Suprapubic skin (tissue), 3 donors: ENCODE measurements around the gene CDK11A.

ENCODE experiments used
- POLR2AphosphoS5 ChIP-seq, 3 donors: sonication (generic); formaldehyde crosslinking; IDR thresholded peaks; one replicate each; pipeline ENCODE4 v1.6.1; 2017; ENCODE audit warnings: antibody characterized with exemption in 3 of 3
- TF ChIP-seq, protein P1 (sequence below), 2 donors: fragments of 200-600 bp in 1 of 2; fragments of 450-650 bp in 1 of 2; sonication (generic) in 1 of 2; IDR thresholded peaks; one replicate each; pipeline ENCODE4 v1.5.1; 2016 to 2019; ENCODE audit warnings: antibody characterized with exemption in 2 of 2, mild to moderate bottlenecking in 1 of 2, moderate library complexity in 1 of 2

DNA sequence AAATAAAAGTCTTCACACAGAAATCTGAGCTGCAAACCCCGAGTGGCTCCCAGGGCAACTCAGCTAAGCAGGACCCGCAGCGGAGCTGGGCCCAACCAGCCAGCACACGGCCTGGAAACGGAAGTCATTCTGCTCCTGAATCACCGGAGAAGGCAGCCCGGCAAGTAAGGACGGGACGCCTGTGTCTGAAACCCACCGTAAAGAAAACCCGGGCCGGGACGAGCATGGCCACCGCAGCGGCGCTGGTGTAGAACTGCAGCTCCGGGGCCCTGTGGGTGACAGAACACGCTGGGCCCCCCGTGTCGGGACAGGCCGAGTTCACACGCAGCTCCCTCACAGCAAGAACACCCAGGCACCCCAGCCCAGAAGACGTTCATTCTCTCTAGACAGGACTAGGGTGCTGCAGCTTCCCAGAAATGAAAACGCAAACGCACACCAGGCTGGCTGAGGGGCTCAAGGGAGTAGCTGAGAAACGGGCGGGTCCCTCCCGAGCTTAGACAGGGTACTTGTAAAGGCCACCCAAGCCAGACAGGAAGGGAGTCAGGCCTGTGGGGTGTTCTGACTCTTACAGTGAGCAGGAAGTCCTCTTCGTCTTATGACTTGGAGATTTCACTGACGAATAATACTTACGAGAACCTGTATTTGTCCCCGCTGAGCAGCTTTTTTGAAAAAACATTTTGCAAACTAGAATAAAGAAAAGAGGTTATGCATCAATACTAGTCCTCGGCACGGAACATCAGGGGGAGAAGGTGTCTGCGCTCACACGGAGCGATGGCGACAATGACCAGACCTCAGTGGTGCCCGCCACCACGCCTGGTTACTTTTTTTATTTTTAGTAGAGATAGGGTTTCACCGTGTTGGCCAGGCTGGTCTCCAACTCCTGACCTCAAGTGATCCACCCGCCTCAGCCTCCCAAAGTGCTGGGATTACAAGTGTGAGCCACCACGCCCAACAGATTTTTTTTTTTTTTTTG lies 54.4 kb downstream of the CDK11A start:
- TF ChIP-seq POLR2AphosphoS5 (IDR thresholded peaks at IDR 0.05): no peak
- TF ChIP-seq, protein P1, sequence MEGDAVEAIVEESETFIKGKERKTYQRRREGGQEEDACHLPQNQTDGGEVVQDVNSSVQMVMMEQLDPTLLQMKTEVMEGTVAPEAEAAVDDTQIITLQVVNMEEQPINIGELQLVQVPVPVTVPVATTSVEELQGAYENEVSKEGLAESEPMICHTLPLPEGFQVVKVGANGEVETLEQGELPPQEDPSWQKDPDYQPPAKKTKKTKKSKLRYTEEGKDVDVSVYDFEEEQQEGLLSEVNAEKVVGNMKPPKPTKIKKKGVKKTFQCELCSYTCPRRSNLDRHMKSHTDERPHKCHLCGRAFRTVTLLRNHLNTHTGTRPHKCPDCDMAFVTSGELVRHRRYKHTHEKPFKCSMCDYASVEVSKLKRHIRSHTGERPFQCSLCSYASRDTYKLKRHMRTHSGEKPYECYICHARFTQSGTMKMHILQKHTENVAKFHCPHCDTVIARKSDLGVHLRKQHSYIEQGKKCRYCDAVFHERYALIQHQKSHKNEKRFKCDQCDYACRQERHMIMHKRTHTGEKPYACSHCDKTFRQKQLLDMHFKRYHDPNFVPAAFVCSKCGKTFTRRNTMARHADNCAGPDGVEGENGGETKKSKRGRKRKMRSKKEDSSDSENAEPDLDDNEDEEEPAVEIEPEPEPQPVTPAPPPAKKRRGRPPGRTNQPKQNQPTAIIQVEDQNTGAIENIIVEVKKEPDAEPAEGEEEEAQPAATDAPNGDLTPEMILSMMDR (IDR thresholded peaks at IDR 0.05): no peak
